Fibroblast of skin of right biceps (primary cell): ENCODE measurements around the gene MAP3K4.

ENCODE experiments used
- DNase-seq: peaks from one replicate; pipeline ENCODE4 v3.0.0-alpha.2; 2013

MAP3K4 gene

DNA sequence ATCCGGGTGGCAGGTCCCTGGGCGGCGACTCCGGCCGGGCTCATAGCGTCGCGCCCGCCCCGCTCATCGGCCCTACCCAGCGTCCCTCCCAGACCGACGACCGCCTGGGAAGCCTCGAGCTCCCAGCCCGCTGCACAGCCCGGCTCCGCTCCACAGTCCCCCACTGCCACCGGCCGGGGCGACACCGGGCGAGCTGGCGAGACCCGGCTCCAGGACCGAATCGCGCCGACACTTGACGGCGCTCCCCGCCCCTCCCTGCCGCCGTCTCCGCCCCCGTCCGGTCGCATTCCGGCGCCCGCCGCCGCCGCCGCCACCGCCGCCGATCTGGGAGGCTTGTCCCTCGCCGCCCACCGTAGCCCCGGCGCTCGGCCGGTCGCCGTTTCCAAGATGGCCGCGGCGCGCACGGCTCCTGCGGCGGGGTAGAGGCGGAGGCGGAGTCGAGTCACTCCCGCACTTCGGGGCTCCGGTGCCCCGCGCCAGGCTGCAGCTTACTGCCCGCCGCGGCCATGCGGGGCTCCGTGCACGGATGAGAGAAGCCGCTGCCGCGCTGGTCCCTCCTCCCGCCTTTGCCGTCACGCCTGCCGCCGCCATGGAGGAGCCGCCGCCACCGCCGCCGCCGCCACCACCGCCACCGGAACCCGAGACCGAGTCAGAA is at the start of gene MAP3K4:
Gene MAP3K4 (plus strand): TSS at position 364 of the 655 bp plus-strand sequence. CDS start 163 bp downstream, at position 527.
- peak; percentile 85 for DNase-seq

DNA sequence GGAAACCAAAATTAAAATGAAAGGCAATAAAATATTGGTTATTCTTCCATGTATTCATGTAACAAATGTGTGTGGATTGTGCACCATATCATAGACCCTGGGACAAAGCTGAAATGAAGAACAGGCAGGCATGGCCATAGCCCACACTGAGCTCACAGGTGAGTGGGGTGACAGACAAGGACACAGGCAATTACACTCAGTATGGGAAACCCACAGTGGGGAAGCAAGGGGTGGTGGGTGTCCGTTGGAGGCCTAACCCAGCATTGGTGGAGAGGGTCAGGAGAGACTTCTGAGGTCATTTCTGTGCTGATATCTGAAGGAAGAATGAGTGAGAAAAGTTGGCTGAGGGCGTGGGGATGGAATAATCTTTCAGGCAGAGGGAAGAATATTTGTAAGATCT is 47.6 kb upstream of the MAP3K4 start:
- no peak for DNase-seq

- no peak for DNase-seq
These were observed 45.9 kb upstream of the MAP3K4 start for GRCh38 chr6:160945516-160946177.

DNA sequence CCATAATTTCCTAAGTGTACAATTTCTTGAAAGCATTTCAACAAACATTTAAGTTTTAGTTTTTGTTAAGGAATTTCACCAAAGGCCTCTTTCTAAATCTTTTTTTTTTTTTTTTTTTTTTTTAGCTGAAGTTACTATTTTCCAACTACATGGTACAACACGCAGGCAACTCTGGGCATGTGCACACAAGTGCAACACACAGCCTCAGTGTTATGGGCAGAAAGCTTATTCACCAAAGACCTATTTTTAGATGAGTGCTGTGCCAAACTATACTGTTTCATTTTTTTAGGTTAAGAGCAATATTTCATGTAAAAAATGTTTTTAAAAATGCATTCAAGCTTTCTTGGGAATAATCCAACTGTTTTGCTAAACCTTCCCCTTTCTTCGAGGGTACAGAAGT is 42.0 kb upstream of the MAP3K4 start:
- no peak for DNase-seq

GRCh38 chr6:160950507-160950906 is 41.1 kb upstream of the MAP3K4 start:
- peak; percentile 29 for DNase-seq

GRCh38 chr6:160951187-160952030 is 40.2 kb upstream of the MAP3K4 start:
- DNase-seq = no peak

GRCh38 chr6:160952633-160953281 is 38.8 kb upstream of the MAP3K4 start:
- DNase-seq = peak; percentile 15

DNA sequence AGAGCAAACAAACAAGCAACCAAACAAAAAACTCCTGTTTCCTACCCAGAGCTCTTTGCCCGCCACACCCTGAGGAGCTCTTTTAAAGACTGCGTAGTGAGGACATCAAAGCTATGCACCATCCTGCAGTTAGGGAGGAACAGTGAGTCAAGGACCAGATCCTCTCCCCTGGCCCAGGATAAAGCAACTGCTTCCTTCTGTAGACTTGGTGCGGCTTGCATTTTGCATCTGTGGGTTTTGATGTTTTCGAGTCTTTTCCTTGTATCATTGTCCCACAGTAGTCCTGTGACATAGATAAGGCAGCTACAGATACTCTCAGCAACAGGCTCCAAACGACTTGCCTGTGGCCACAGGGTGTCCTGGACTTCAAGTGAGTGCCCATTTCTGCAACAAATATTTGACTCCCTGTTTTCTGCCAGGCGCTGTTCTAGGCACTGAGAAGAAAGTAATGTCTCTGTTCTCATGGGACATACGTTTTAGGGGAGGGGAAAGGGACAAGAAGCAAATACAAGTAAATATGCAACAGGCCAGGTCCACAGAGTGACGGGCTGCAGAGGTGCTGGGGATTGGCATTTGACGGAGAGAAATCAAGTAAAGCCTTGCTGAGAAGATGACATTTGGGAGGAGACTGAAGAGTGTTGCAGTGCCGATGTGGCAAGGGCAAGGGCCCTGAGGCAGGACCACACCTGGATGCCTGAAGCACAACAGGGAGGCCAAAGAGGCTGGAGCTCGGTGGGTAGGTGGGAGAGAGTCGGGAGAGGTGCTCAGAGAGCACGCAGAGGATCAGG is 35.9 kb upstream of the MAP3K4 start:
- DNase-seq = no peak

- no peak for DNase-seq
These were observed 35.1 kb upstream of the MAP3K4 start for GRCh38 chr6:160956300-160957035.

- DNase-seq = no peak
These were observed 31.7 kb upstream of the MAP3K4 start for GRCh38 chr6:160959726-160960435.

DNA sequence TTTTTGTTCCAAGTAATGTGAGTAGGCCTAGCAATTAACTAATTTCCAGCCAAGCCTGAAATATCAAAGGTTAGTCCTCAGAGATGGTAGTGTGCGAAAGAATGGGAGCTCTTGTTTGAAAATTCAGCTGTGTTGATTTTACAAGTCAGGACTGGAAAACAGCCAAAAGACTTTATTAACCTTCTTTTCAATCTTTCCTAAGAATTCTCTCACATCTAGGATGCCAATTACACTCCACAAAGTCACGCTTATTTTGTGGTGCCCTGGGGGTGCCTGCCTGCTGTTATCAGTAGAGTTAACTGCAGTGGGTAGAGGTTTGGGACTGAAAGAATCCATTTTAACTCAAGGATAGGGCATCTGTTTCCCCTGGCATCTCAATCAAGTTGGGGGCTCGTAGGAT is 30.7 kb upstream of the MAP3K4 start:
- DNase-seq = no peak

- no peak for DNase-seq
These were observed 28.5 kb upstream of the MAP3K4 start for GRCh38 chr6:160962835-160963623.

DNA sequence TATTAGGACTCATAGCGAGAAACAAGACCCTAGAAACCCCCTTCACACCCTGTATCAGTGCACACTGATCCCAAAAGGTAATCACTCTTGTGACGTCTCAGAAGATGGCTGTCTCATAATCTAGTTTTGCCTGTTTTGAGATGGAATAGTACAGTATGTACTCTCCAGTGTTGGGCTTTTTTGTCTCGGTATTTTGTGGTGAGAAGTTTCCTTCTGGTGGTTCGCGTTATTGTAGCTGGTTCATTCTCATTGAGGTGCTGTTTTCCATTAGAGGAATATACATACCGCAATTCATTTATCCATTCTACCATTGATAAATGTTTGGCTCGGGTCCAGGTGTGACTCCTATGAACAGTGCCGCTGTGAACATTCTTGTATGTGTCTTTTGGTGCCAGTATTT is 27.9 kb upstream of the MAP3K4 start:
- no peak for DNase-seq

- DNase-seq = no peak
These were observed 25.7 kb upstream of the MAP3K4 start for GRCh38 chr6:160965893-160966292.

DNA sequence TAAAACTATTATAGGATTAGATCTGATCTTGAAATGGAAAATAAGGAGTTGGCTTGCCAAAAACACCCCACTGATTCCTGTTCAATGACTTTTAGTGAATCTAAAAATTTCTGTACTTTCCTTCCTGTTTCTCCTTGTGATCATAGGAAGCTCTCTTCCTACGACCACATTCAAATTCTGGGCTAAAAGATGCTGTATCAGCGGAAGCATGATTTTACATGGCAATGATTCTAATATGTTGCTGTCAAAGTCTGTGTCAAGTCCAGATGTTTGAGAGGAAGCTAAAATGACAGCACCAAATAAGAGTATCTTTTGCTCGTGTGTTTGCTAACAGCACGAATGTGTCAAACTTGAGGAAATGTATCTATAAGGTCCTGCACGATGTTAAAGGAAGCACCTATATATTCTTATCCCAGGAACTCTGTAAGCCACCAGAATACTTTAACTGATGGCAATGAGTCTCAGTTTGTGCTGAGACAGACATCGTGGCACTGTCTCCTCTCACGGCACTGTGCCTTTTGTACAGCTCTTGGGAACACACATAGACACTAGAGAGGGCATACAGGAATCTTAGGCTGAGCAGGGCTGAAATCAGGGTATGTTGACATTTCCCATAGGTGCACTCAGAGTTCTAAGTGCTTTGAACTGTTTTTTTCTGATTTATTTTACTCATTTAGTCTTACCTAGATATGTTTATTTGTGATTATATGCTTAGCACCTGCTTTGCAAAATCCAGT is 24.9 kb upstream of the MAP3K4 start:
- no peak for DNase-seq

- DNase-seq = no peak
These were observed 24.2 kb upstream of the MAP3K4 start for GRCh38 chr6:160967351-160967750.

DNA sequence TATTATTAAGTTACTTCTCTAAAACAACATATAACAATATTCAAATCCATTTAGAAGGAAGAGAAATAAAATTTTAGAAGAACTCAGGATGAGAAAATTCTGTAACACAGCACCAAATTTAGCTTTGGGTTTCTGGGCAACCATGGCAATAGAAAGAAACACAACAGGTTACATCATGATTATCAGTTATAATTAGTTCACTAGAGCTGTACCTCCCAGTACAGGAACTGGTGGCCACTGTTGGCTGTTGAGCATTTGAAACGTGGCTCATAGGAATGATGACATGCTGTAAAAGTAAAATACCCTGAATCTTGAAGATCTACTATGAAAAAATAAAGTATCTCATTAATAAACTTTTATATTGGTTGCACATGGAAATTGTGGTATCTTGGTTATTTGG is 23.7 kb upstream of the MAP3K4 start:
- DNase-seq = no peak

DNA sequence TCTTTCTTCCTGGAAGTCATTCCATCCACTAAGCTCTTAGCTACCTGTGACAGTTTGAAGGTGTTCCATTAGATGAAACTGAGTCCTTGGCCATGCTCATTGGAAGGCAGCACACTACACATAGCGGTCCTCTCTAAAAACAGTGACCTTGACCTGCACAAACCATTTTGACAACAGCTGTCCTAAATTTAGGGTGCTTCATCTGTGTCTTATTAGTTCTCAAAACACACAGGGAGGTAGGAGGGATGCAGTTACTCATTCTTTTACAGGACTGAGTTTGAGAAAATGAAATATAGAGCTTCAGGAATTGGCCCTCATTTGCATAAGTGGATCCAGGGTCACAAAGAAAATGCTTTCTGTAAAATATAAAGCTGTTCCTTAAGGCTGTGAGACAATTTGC is 20.4 kb upstream of the MAP3K4 start:
- DNase-seq = no peak

DNA sequence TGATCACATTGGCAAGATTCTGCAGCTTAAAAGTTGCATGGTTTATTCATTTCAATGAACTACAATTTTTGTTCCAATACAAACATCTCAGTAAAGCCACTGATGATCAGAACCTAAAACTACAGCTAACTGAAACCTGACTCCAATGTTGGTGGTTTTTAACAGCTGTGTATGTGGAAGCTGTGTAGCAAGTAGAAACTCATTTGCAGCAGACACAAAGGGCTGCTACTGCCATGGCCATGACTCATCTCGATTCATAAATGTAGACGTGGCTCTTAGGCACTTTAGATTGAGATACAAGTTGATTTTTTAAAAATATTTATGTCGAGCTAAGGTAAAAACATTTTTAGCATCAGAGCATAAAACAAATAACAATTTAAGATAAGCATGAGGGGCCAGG is 19.5 kb upstream of the MAP3K4 start:
- DNase-seq = peak; percentile 95
